ENCODE results near the gene RPL35. TPM values are rescaled to one million over a fixed set of nuclear protein-coding genes. Genes with fewer than 3 reads are reported as not detected.

Gene RPL35
- total RNA-seq, 1 donor: 1,644 TPM

GRCh38 chr9:124809741-124810500 is 51.8 kb downstream of the RPL35 start:
- Histone ChIP-seq H3K4me2 (ENCODE audit: insufficient read depth, low read length) (no peak overlapping the region), H3K9me3 (ENCODE audit: low read depth, low read length) (no peaks in the 10 kb centered on the region), H3K27me3 (ENCODE audit: insufficient read depth, low read length) (no peaks in the 10 kb centered on the region), H3K4me3 (ENCODE audit: insufficient read depth, low read length) (no peak overlapping the region), H4K20me1 (ENCODE audit: insufficient read depth, low read length) (no peaks in the 10 kb centered on the region), H3K79me2 (ENCODE audit: insufficient read depth, low read length) (no peaks in the 10 kb centered on the region), H3K36me3 (ENCODE audit: insufficient read depth, low read length) (no peaks in the 10 kb centered on the region), H2AFZ (ENCODE audit: low read length) (no peak overlapping the region), H3K4me1 (ENCODE audit: insufficient read depth, low read length) (peaks cover 27% of the 10 kb centered on the region), H3K27ac (ENCODE audit: low read depth, low read length) (no peak overlapping the region)
- DNase-seq (ENCODE audit: insufficient read length, low spot score, missing footprints): no peak
- TF ChIP-seq CTCF (IDR thresholded peaks at IDR 0.05; ENCODE audit: extremely low read depth, low read depth, low read length): no peak

GRCh38 chr9:124809211-124809610 is 52.5 kb downstream of the RPL35 start:
- Histone ChIP-seq H3K27ac (ENCODE audit: low read depth, low read length) (no peak overlapping the region), H2AFZ (ENCODE audit: low read length) (no peak overlapping the region), H3K27me3 (ENCODE audit: insufficient read depth, low read length) (no peaks in the 10 kb centered on the region), H3K4me1 (ENCODE audit: insufficient read depth, low read length) (peaks cover 27% of the 10 kb centered on the region), H3K4me3 (ENCODE audit: insufficient read depth, low read length) (no peak overlapping the region), H3K9me3 (ENCODE audit: low read depth, low read length) (no peaks in the 10 kb centered on the region), H3K79me2 (ENCODE audit: insufficient read depth, low read length) (no peaks in the 10 kb centered on the region), H3K4me2 (ENCODE audit: insufficient read depth, low read length) (no peak overlapping the region), H4K20me1 (ENCODE audit: insufficient read depth, low read length) (no peaks in the 10 kb centered on the region), H3K36me3 (ENCODE audit: insufficient read depth, low read length) (no peaks in the 10 kb centered on the region)
- DNase-seq (ENCODE audit: insufficient read length, low spot score, missing footprints): no peak
- TF ChIP-seq CTCF (IDR thresholded peaks at IDR 0.05; ENCODE audit: extremely low read depth, low read depth, low read length): no peak

GRCh38 chr9:124808246-124808956 is 53.4 kb downstream of the RPL35 start:
- Histone ChIP-seq H3K9me3 (ENCODE audit: low read depth, low read length) (no peaks in the 10 kb centered on the region), H3K36me3 (ENCODE audit: insufficient read depth, low read length) (no peaks in the 10 kb centered on the region), H3K27ac (ENCODE audit: low read depth, low read length) (no peak overlapping the region), H3K4me2 (ENCODE audit: insufficient read depth, low read length) (no peak overlapping the region), H3K4me3 (ENCODE audit: insufficient read depth, low read length) (no peak overlapping the region), H2AFZ (ENCODE audit: low read length) (no peak overlapping the region), H3K27me3 (ENCODE audit: insufficient read depth, low read length) (no peaks in the 10 kb centered on the region), H3K79me2 (ENCODE audit: insufficient read depth, low read length) (no peaks in the 10 kb centered on the region), H3K4me1 (ENCODE audit: insufficient read depth, low read length) (peaks cover 25% of the 10 kb centered on the region), H4K20me1 (ENCODE audit: insufficient read depth, low read length) (no peaks in the 10 kb centered on the region)
- TF ChIP-seq CTCF (IDR thresholded peaks at IDR 0.05; ENCODE audit: extremely low read depth, low read depth, low read length): no peak
- no peak for DNase-seq (ENCODE audit: insufficient read length, low spot score, missing footprints)

Small RNAs within 50 kb of the gene (small RNA-seq; reads per million reads assigned to genes)
- gene RNU4-82P: not detected

Other genes with a start within 250 kb of the RPL35 start
- gene NR6A1, start 90.6 kb downstream of the RPL35 start, total RNA-seq: 0.36 and 0.88 TPM in 2 replicates
- gene OLFML2A, start 84.8 kb downstream of the RPL35 start, total RNA-seq: 27.1 and 29.7 TPM in 2 replicates
- not detected in 2 replicates for gene WDR38, start 8.5 kb downstream of the RPL35 start, total RNA-seq
- 9.8 and 11.8 TPM in 2 replicates for gene ARPC5L, start 173 bp upstream of the RPL35 start, total RNA-seq
- 13.4 and 15.6 TPM in 2 replicates for gene GOLGA1, start 79.1 kb upstream of the RPL35 start, total RNA-seq

Data from osteoblast (primary cell).